Lower leg skin (tissue), 4 donors: ENCODE measurements around the gene POLN. TPM values are rescaled to one million over a fixed set of nuclear protein-coding genes. Genes with fewer than 3 reads are reported as not detected.
A peak's percentile ranks its signal among the peaks of the same experiment; 100 is the strongest.

ENCODE experiments used
- DNase-seq, 2 donors: peaks; one replicate each; pipeline ENCODE4 v3.0.0-alpha.2; 2019; ENCODE audit warnings: low spot score in 2 of 2
- H3K4me3 ChIP-seq: fragments of 200-600 bp; sonication (generic); 2 replicates; pipeline ENCODE4 v1.5.1; 2017; ENCODE audit warnings: mild to moderate bottlenecking, low read depth; ENCODE audit not compliant: poor library complexity, severe bottlenecking
- POLR2A ChIP-seq, 2 donors: fragments of 450-650 bp; IDR thresholded peaks; one replicate each; pipeline ENCODE4 v1.6.1; 2016 to 2017; ENCODE audit warnings: antibody characterized with exemption in 2 of 2, mild to moderate bottlenecking in 1 of 2, moderate library complexity in 1 of 2
- WGBS, 2 donors: methylation state at CpG; one replicate each; pipeline ENCODE4 v1.1.5; 2018; 5-methylcytosine and 5-hydroxymethylcytosine counted together
- intact Hi-C: fragments of 100-400 bp; cut with DNase I; formaldehyde crosslinking; loops from one replicate; pipeline ENCODE4 v1.15.0; 2023; ENCODE audit warnings: low total_unique reads
- total RNA-seq, 4 donors: library from RNA; depleted of rRNA; stranded (reverse); fragments of >200 nt; gene quantifications; one replicate each; pipeline ENCODE4 v1.1.0, GENCODE V29; 2016
- TF ChIP-seq, protein P1 (sequence below), 3 donors: fragments of 450-650 bp; IDR thresholded peaks; one replicate each; pipeline ENCODE4 v1.5.1; 2016; ENCODE audit warnings: antibody characterized with exemption in 3 of 3, mild to moderate bottlenecking in 3 of 3, moderate library complexity in 2 of 3

The POLN gene
- total RNA-seq, 4 donors from 2014 or later: 0.30 to 3.3 (median 0.89) TPM

DNA sequence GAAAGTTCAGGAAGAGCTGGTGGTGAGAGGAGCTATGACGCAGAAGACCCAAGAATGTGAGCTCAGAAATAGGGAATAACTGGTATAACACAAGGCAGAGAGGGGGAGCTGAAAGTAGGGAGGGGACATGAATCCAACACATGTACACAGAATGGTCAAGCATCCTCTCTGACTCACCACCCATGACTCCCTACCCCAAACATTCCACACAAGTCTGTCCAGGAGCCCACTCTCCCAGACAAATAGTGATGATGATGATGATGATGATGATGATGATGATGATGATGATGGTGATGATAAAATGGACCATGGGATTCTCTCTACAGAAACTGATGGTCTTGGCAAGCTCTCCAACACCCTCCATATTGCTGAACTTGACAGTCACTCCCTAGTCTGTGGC is 136.4 kb downstream of the POLN start:
- TF ChIP-seq POLR2A (IDR thresholded peaks at IDR 0.05): no peak
- TF ChIP-seq, protein P1, sequence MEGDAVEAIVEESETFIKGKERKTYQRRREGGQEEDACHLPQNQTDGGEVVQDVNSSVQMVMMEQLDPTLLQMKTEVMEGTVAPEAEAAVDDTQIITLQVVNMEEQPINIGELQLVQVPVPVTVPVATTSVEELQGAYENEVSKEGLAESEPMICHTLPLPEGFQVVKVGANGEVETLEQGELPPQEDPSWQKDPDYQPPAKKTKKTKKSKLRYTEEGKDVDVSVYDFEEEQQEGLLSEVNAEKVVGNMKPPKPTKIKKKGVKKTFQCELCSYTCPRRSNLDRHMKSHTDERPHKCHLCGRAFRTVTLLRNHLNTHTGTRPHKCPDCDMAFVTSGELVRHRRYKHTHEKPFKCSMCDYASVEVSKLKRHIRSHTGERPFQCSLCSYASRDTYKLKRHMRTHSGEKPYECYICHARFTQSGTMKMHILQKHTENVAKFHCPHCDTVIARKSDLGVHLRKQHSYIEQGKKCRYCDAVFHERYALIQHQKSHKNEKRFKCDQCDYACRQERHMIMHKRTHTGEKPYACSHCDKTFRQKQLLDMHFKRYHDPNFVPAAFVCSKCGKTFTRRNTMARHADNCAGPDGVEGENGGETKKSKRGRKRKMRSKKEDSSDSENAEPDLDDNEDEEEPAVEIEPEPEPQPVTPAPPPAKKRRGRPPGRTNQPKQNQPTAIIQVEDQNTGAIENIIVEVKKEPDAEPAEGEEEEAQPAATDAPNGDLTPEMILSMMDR (IDR thresholded peaks at IDR 0.05): no peak
- DNase-seq: no peak
- intact Hi-C loops: no loop called here
- WGBS, 2 donors: 93 to 94% methylated on average over 1 of the region's 1 CpG
- H3K4me3 ChIP-seq: no peak overlapping the region

DNA sequence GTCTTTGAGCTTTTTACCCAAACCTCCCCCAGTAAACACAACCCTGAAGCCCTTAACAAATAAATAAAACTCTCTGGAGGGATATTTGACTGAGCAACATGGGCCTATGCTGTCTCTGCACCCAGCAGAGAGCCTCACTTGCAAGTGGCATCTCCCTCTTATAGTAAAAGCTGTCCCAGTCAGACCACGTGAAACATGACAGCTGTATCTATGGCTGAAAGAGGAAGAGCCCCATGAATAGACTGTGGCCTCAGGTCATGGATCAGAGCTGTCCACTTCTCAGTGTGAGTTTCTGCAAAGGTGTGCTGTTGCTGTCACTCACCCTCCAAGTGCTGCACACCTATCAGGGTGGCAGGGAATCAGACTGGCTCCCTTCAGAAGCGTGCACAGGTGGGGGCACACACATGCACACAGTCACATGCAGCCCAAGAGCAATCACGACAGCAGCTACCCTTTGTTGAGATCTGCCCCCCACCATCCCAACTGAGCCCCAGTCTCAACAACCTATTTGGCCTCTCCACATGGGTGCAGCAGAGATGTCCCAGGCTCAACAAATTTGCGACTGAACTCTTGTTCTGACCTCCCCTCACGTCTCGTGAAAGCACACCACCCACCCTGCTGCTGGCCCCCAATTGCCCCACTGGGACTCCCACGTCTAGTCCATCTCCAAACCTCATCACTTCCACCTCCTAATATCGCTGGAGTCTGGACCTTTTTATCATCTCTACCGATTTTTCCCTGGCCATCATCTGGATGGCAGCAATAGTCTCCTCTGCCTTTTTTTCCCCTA is 137.2 kb downstream of the POLN start:
- no peak overlapping the region for H3K4me3 ChIP-seq
- peak in 1 of 2 donors; percentile 48 for DNase-seq
- WGBS, 2 donors: 79 to 86% methylated on average over 9 of the region's 9 CpGs
- TF ChIP-seq, protein P1 (IDR thresholded peaks at IDR 0.05): no peak
- intact Hi-C loops: no loop called here

DNA sequence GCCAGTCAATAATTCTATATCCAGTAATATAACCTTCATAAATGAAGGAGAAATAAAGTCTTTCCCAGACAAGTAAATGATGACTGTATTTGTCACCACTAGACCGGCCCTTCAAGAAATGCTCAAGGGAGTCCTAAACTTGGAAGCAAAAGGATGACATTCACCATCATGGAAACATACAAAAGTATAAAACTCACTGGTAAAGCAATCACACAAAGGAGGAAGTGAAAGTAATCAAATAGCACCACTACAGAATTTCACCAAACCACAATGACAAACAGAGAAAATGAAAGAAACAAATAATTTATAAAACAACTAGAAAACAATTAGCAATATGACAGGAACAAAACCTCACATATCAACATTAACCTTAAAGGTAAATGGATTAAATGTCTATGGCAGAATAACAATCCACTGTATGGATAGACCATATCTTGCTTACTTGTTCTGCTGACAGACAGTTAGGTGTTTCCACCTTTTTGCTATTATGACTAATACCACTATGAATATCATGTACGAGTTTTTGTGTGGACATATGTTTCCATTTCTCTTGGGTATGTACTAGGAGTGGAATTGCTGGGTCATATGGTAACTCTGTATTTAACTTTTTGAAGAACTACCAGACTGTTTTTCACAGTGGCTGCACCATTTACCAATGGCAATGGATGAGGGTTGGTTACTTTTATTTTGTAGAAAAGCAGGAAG is 137.9 kb downstream of the POLN start:
- no peak overlapping the region for H3K4me3 ChIP-seq
- no peak for DNase-seq
- intact Hi-C loops: no loop called here
- TF ChIP-seq, protein P1 (IDR thresholded peaks at IDR 0.05): no peak
- no peak for TF ChIP-seq POLR2A (IDR thresholded peaks at IDR 0.05)
- WGBS, 2 donors: 69 to 77% methylated on average over 2 of the region's 2 CpGs

DNA sequence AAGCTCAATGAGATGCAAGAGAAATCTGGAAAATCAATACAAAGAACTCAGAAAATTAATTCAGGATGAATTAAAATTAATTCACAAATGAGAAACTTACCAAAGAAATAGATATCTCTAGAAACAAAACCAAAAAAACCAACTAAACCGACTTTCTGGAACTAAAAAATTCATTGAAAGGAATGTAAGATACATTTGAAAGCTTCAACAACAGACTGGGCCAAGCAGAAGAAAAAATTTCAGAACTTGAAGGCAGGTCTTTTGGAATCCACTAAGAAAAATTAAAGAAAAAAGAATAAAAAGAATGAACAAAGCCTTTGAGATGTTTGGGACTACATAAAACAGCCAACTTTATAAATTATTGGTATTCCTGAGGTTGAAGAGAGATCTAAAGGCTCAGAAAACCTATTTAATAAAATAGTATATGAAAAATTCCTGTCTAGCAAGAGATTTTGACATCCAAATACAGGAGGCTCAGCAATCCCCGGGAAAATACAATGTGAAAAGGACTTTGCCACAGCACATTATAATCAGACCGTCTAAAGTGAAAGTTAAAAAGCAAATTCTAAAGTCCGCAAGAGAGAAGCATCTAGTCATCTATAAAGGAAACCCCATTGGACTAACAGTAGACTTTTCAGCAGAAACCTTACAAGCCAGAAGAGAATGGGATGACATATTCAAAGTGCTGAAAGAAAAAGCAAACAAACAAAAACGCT is 138.6 kb downstream of the POLN start:
- 94 to 95% methylated on average over 5 of the region's 5 CpGs for WGBS, 2 donors
- DNase-seq: no peak
- no peak overlapping the region for H3K4me3 ChIP-seq
- intact Hi-C loops: no loop called here
- TF ChIP-seq, protein P1 (IDR thresholded peaks at IDR 0.05): no peak
- no peak for TF ChIP-seq POLR2A (IDR thresholded peaks at IDR 0.05)

DNA sequence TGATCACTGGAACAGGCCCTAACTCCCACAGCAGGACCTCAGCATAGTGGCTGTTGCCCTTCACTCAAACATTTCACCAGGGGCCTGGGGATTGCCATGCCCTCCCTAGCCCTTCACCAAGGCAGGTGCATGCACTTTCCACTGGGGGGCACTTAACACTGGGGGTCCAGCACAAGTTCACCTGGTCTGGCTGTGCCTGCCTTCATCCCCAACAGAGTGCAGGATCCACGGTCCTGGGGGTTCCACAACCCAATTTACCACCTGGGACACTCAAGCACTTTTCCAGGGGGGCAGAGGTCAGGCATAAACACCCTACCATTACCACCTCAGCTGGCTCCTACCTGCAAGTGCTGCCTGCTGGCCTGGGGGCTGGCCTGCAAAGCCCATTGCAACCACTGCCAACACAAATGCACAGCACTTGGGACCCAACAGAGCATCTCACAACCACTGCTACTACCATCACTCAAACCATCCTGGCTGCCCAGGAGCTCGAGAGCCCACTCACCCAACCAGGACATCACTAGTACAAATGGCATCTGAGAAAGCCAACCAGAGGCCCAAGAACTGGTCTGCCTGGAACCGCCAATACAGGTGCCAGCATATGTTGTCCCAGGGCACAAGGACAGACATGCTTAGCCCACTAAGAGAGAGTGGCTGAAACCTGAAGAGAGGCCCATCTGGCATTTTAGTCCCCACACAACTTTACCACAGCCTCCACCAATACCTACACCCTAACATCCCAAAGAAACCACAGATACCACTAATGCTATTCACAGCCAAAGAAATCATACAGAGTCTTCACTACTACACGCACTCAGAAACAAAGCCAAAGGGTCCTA is 139.7 kb downstream of the POLN start:
- intact Hi-C loops: no loop called here
- 73 to 82% methylated on average over 4 of the region's 4 CpGs for WGBS, 2 donors
- TF ChIP-seq, protein P1 (IDR thresholded peaks at IDR 0.05): no peak
- no peak for TF ChIP-seq POLR2A (IDR thresholded peaks at IDR 0.05)
- DNase-seq: peak in 1 of 2 donors; percentile 25
- no peak overlapping the region for H3K4me3 ChIP-seq
